KBM-7 (cell line): ENCODE data around the gene ADGRL4.
"Not testable (repeated sequence)": the region's sequence is repeated elsewhere in the genome, so short reads cannot be mapped to it uniquely, and the experiment has no call there.

Experiments
- DNase-seq: peaks from one replicate; pipeline ENCODE4 v3.0.0-alpha.2; 2015
- in situ Hi-C: fragments of 300-500 bp; cut with MboI; formaldehyde crosslinking; loops from 2 replicates; pipeline ENCODE4 v1.14.3; 2020; ENCODE audit warnings: low sequenced_read_pairs, low pct_unique_long_range_greater_than_20kb, mixed read lengths

ADGRL4 gene

GRCh38 chr1:78950826-78951225 is 55.7 kb downstream of the ADGRL4 start:
- in situ Hi-C loops, result no loop called here
- DNase-seq, result no peak

GRCh38 chr1:78949227-78949626 is 57.3 kb downstream of the ADGRL4 start:
- no peak for DNase-seq
- in situ Hi-C loops, result no loop called here

GRCh38 chr1:78919150-78919549 is 87.4 kb downstream of the ADGRL4 start:
- DNase-seq, result no peak
- in situ Hi-C loops, result no loop called here

GRCh38 chr1:78918157-78918556 is 88.4 kb downstream of the ADGRL4 start:
- DNase-seq, result no peak
- in situ Hi-C loops, result no loop called here

GRCh38 chr1:78916986-78917385 is 89.5 kb downstream of the ADGRL4 start:
- in situ Hi-C loops, result no loop called here
- DNase-seq, result no peak

- DNase-seq, result no peak
- in situ Hi-C loops, result no loop called here
Observed at GRCh38 chr1:78913950-78914349, 92.6 kb downstream of the ADGRL4 start.

- no peak for DNase-seq
- in situ Hi-C loops, result no loop called here
Observed at GRCh38 chr1:78911956-78912880, 94.3 kb downstream of the ADGRL4 start.

GRCh38 chr1:78902641-78903040 is 103.9 kb downstream of the ADGRL4 start:
- in situ Hi-C loops, result no loop called here
- DNase-seq, result no peak

- in situ Hi-C loops, result no loop called here
- no peak for DNase-seq
Observed at GRCh38 chr1:78894811-78895210, 111.7 kb downstream of the ADGRL4 start.

GRCh38 chr1:78892260-78892840 is 114.2 kb downstream of the ADGRL4 start:
- in situ Hi-C loops, result no loop called here
- no peak for DNase-seq

GRCh38 chr1:78887458-78887857 is 119.1 kb downstream of the ADGRL4 start:
- in situ Hi-C loops, result no loop called here
- DNase-seq, result no peak

GRCh38 chr1:78884685-78885452 is 121.7 kb downstream of the ADGRL4 start:
- in situ Hi-C loops, result no loop called here
- no peak for DNase-seq

GRCh38 chr1:78880223-78880622 is 126.3 kb downstream of the ADGRL4 start:
- DNase-seq, result no peak
- in situ Hi-C loops, result no loop called here

GRCh38 chr1:78875986-78876385 is 130.5 kb downstream of the ADGRL4 start:
- in situ Hi-C loops, DNase-seq: not testable (repeated sequence)

GRCh38 chr1:78872801-78873200 is 133.7 kb downstream of the ADGRL4 start:
- in situ Hi-C loops, DNase-seq: not testable (repeated sequence)

GRCh38 chr1:78871249-78871648 is 135.3 kb downstream of the ADGRL4 start:
- DNase-seq, result no peak
- in situ Hi-C loops, result no loop called here

- no peak for DNase-seq
- in situ Hi-C loops, result no loop called here
Observed at GRCh38 chr1:78869136-78869535, 137.4 kb downstream of the ADGRL4 start.

- no peak for DNase-seq
Observed at GRCh38 chr1:78864175-78864574, 142.4 kb downstream of the ADGRL4 start.

GRCh38 chr1:78856096-78856495 is 150.4 kb downstream of the ADGRL4 start:
- DNase-seq, result no peak
- in situ Hi-C loops, result no loop called here

More at GRCh38 chr1:78864175-78864574, 142.4 kb downstream of the ADGRL4 start:
- in situ Hi-C loops, result no loop called here

- no peak for DNase-seq
- in situ Hi-C loops, result no loop called here
Observed at GRCh38 chr1:78855258-78855657, 151.3 kb downstream of the ADGRL4 start.
